ENCODE data around the gene CFAP74.

DNA sequence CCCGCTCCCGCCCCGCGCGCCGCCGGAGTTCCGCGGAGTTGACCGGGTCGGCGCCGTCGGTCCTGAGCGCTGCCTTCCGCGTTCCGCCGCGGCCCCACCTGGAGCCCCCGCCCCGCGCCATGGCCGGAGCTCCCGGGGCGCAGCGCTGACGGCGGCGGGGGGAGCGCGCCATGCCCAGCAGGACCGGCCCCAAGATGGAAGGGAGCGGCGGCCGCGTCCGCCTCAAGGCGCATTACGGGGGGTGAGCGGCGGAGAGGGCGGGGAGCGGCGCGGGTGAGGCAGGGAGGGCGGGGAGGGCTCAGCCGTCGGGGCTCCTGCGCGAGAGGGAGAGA, 46.8 kb upstream of the CFAP74 start:
- TF ChIP-seq, protein P1, sequence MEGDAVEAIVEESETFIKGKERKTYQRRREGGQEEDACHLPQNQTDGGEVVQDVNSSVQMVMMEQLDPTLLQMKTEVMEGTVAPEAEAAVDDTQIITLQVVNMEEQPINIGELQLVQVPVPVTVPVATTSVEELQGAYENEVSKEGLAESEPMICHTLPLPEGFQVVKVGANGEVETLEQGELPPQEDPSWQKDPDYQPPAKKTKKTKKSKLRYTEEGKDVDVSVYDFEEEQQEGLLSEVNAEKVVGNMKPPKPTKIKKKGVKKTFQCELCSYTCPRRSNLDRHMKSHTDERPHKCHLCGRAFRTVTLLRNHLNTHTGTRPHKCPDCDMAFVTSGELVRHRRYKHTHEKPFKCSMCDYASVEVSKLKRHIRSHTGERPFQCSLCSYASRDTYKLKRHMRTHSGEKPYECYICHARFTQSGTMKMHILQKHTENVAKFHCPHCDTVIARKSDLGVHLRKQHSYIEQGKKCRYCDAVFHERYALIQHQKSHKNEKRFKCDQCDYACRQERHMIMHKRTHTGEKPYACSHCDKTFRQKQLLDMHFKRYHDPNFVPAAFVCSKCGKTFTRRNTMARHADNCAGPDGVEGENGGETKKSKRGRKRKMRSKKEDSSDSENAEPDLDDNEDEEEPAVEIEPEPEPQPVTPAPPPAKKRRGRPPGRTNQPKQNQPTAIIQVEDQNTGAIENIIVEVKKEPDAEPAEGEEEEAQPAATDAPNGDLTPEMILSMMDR (IDR thresholded peaks at IDR 0.05) = no peak
- TF ChIP-seq POLR2AphosphoS5 (IDR thresholded peaks at IDR 0.05) (no peak), POLR2A (IDR thresholded peaks at IDR 0.05) (no peak)

Data from sigmoid colon (tissue), 4 donors.